SKM-1 treated with dmso at 0.1 percent for 144 hours (cell line): ENCODE results near the gene CALHM2.
"Not testable (repeated sequence)": the region's sequence is repeated elsewhere in the genome, so short reads cannot be mapped to it uniquely, and the experiment has no call there.

Experiments
- DNase-seq: peaks from one replicate; lab custom pipeline; 2025; ENCODE audit not compliant: unreplicated experiment; lab: John Stamatoyannopoulos, UW

CALHM2 gene, protein sequence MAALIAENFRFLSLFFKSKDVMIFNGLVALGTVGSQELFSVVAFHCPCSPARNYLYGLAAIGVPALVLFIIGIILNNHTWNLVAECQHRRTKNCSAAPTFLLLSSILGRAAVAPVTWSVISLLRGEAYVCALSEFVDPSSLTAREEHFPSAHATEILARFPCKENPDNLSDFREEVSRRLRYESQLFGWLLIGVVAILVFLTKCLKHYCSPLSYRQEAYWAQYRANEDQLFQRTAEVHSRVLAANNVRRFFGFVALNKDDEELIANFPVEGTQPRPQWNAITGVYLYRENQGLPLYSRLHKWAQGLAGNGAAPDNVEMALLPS

DNA sequence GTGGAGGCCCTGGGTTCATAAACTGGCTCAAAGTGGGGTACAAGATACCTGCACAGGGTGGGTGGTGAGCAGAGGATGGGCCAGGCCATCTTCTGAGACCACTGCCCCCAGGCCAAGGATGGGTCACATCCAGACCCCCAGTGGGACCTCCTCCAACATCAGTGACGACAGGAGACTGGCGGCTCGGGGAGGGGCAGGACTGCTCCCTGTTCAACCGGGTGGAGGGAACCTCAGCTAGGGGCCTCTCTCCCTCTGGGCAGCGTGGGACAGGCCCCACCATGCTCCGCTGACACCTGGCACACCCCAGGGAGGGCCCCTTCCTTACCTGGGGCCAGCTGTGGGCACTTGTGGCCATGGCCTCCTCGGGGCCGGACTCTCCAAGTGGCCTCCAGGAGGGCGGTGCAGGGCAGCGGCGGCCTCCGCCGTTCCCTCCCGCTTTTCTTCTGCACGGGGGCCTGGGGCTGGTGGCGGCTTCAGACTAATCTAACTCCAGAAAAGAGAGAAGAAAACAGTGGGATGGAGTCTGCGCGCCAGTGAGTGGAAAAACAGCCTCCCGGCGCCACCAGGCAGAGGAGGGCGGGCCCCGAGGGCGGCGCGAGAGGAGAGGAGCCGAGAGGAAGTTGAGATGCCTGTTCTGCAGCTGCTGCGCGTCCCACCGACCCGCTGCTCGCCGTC lies at the start of gene CALHM2:
Gene CALHM2, minus strand, starts transcription at position 540 of the 675 bp plus-strand sequence. CDS start 2,429 bp downstream, outside the sequence.
- peak; percentile 42 for DNase-seq

DNA sequence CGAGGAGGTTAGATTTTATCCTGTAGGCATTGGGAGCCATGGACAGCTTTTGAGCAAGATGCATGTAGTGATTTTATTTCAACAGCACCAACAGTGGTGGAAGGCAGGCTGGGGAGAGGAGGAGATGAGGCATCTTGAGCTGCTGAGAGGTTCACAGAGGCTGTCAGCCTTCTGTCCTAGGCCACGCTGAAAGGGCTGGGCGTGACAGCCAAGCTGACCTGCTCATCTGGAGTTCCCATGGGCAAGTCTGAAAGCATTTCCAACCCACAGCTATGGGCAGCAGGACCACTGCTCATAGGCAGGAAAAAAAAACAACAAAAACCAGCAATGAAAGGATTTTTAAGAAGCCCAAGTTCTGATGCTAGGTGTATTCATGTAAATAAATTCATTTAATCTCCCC lies 49.0 kb upstream of the CALHM2 start:
- no peak for DNase-seq

DNA sequence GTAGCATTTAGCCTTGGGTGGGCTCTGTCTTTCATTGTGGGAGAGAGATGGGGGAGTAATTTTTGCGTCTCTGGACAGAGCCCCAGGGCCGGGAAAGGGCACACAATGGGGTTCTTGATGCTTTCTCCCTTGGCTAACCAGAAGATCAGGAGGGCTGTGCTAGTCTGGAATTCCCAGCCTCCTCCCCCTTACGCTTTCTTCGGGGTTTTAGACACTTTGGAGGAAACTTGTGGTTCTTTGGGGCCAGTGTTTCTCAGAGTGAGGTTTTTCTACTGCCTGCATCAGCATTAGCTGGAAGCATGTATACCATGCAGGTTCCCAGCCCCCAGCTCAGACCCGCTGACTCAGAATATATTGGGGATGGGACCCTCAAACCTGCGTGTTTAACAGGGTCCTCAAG lies 48.3 kb upstream of the CALHM2 start:
- no peak for DNase-seq

DNA sequence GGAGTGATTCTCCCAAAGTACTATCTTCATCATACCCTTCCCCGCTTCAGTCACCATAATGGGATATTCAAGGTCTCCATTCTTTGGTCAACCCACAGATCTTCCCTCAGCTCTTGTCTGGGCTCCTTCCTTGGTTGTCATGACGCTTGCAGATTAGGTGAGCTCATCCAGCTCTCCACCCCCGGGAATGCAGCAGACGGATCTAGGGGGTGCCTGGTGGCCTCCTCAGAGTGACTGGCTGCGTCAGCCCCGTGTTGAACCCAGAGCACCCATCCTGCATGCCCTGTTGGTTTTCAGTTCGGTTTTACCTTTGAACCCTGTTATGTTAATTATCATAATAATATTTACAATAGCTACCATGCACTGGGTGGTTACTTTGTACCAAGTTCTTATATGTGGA lies 47.7 kb upstream of the CALHM2 start:
- DNase-seq, result no peak

DNA sequence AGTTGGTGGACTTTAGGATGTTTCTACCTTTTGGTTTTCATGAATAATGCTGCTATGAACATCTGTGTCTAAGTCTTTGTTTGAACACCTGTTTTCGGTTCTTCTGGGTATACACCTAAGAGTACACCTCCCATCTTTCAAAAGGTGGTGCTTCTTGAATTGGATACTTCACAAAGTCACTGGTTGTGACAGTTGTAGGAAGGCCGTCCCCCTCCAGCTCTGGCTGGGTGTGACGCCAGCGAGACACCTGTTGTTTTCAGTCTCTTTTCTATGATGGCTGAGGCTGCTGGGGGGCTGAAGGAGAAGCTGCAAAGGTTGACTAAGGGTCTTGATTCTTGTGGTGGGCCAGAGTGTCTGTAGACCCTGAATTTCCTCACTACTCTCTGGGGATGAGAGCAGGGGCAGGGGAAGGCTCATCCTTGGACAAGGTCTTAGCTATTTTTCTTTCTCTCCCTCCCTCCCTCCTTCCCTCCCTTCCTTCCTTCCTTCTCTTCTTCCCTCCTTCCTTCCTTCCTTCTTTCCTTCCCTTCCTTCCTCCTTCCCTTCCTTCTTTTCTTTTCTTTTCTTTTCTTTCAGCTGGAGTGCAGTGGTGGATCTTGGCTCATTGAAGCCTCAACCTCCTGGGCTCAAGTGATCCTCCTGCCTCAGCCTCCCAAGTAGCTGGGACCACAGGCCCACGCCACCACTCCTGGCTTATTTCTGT lies 46.9 kb upstream of the CALHM2 start:
- DNase-seq, result no peak

DNA sequence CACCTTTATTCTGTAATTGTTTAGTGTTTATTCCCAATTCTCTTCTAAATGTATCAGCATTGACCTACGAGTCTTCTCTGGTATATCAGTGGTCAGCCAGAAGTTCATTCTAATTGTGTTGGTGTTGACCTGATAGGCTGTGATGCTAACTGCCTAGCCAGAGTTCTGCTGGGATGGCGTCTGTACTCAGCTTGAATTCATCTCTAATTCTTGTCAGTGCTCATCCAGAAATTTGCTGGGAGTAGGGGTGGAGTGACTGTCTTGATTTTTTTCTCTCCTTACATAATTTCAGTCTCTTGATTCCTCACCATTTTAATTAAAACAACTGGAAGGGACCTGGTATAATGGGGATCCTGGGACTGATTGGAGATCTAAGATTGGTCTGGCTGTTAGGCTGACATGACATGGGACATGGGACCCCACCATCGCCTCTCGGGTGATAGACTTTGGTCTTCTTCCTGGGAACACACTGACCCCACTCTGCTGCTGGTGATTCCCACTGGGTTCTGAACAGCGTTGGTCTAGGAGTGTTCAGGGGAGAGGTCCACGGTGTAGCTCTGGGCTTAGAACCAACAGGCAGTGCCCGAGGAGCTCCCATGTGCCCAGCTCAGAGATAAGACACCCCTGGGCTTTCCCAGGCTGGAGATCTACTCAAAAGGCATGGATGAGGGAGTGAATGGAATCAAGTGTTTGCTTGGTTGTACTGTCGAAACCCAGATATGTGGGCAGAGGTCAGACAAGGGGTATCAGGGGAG lies 45.2 kb upstream of the CALHM2 start:
- DNase-seq, result no peak

DNA sequence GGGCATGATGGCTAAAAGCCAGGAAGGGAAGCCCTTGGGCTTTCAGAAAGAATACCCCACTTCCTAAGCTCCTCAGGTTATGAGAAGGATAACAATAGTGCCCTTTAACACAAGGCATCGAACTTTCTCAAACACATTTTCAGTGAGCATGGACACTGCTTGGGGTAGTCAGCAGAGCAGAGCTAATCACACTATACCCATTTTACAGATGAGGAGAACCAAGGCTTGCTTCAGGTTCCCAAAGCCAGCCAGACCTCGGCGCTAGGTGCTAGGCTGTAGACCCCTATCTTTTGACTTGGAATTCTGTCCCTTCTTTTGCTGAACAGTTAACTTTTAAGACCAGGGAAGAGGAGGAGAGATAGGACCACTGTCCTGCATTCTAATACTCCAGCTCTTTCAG lies 43.2 kb upstream of the CALHM2 start:
- DNase-seq, result no peak

DNA sequence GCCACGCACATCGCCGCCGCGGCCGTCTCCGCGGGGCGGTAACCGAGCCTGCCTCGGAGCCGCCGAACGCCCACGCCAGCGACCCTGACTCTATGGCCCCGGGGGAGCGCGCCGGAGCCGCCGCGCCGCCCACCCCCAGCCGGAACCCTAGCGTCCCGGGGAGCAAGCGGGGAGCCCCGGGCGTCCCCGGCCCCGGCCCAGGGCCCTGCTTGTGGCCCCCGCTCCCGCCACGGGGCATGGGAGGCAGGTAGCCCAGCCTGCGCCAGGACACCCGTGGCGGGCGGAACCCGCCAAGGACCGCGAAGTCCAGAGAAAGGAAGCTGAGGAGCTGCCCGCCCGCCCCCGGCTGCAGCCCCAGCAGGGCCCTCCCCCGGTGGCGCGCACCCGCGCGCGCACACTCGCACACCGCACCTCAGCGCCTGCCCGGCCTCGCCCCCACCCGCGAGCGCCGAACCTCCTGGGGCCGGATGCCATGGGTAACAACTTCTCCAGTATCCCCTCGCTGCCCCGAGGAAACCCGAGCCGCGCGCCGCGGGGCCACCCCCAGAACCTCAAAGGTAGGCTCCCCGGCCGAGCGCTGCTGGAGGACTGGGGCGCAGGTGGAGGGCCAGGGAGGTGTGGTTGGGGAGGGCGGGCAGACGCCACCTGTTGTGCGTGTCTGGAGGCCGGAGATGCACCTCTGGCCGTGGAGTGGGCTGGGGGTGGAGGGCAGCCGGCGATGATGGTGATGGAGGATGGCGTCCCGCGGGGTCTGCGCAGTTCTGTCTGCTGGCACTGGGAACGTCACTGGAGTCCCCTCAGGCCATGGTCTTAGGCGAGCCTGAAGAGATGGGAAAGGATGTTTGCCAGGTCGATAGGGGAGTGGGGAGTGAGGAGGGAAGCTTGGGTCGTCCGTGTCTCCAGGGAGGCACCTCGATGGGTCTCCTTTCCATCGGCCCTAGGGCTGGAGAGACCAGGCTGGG lies 42.0 kb upstream of the CALHM2 start:
- no peak for DNase-seq

DNA sequence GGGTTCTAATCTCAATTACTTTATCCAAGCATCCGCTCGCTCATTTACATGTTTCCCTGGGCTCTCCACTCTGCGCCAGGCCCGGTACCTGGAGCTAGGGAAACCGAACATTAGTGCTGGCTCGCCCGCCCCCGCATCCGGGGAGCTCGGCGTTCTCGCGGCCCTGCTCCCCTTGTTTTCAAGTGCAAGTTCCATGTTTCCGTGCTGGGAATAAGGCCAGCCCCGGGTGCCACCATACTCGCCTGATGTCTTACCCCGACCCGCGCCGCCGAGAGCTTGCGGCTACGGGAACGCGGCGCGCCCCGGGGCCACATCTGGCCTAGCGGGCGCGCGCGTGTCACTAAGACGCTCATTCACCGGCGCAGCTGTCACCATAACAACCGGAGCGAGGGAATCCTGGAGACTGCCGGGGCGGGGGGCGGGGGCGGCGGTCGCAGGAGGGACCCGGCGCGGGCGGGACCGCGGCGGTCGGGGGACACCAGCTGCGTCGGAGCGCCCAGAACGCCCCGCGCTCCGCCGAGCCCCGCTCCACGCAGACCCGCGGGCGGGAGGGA lies 41.3 kb upstream of the CALHM2 start, which contains the start of gene NEURL1:
Gene NEURL1, plus strand, starts transcription at position 344 of the 554 bp plus-strand sequence. CDS start 683 bp downstream, outside the sequence.
- no peak for DNase-seq

DNA sequence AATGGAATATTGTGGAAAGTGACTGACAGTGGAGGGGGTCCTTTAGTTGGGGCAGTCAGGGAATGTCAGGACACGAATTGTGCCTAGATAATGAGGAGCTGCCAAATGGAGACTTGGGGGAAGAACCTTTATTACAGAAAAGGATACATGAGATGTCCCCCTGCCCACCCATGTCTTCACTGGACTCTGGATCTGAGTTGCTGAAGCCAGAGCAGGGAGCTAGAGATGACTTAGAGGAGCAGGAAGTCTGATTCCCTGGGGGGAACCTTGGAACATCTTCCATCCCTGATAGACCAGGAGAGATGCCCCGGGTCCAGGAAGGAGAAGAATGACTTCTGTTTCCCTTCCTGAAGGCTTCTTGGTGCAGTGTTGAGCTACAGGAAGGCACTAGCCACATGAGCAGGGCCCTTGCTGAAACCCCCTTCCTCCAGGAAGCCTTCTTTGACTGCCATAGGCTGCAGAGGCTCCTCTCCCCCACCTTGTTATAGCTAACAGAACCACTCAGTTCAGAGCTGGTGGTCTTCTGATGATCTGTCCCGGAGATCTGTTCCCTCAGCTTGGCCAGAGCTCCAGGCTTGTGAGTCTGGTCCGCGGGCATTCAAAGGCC lies 40.6 kb upstream of the CALHM2 start:
- DNase-seq, result no peak

DNA sequence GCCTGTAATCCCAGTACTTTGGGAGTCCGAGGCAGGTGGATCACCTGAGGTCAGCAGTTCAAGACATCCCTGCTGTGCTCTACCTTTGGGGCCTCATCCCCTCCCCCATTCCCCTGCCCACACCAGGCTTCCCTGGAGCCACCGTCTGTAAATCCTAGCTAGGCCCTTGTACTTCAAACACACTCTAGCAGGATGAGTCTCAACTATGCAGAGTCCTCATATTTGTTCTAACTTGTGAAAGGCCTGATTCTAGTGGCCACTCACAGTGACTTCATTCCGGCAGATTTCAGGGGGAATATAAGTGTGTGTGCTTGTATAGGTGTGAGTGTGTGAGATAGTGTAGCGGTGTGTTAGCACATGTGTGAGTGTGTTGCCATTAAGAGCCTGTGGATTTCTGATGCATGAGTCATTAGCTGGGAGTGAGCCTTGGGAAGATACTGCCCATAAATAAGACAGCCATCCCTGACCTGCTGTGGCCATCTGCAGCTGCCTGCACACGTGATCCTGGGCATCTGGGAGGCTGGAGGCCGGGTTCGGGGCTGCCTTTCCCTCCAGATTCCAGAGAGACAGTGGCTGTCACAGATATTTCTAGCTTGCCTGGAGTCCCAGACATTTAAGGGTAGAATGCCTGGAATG lies 39.7 kb upstream of the CALHM2 start:
- DNase-seq, result no peak

DNA sequence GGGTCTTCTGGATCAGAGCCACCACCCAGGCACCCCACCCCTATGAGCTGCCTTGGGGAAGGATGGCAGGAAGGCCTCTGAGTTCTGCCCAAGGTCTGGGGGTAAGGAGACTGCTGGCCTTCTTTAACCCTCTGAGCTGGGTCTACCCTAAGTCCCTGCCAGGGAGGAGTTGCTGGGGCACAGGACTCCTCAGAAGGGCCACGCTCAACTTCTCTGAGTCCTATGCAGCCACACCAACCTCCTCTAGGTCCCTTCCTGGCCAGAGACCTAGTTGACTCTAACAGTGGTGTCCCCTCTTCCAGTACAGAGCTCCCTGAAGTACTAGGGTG lies 38.8 kb upstream of the CALHM2 start:
- DNase-seq, result no peak

DNA sequence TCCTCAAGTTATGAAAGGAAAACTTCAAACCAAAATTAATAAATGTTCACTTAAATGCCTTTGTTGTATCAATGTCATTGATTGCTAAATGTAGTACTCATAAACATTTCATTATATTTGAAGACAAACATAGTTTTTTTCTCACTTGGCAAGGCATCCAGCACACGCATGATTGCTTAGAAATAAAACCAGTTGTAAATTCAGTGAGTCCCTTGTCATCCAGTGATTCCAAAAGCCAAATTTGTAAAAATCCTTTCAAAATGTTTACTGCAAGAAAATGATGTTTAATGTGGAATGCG lies 35.2 kb upstream of the CALHM2 start:
- no peak for DNase-seq

DNA sequence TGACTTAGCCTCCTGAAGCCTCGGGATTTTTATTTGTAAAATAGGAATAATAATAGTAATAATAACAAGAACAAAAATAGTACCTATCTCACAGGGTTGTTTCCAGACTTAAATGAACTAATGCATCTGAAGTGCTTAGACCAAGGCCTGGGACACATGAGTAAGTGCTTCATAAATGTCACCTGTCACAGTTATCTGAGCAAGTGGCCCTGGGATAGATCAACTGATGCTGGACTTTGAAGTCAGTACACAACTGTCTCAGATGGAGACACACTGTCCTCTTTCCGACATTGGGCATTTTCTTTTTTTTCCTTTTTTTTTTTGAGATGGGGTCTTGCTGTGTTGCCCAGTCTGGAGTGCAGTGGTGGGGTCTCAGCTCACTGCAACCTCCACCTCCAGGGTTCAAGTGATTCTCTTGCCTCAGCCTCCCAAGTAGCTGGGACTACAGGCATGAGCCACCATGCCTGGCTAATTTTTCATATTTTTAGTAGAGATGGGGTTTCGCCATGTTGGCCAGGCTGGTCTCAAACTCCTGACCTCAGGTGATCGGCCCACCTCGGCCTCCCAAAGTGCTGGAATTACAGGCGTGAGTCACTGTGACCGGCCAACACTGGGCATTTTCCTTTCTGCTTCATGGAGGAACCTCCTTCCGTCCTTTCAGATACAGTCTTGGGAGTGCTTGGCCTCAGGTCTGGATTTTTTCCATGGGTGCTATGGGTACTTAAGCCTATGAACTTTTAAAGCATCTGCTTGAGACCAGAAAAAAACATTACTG lies 34.7 kb upstream of the CALHM2 start:
- DNase-seq, result not testable (repeated sequence)

DNA sequence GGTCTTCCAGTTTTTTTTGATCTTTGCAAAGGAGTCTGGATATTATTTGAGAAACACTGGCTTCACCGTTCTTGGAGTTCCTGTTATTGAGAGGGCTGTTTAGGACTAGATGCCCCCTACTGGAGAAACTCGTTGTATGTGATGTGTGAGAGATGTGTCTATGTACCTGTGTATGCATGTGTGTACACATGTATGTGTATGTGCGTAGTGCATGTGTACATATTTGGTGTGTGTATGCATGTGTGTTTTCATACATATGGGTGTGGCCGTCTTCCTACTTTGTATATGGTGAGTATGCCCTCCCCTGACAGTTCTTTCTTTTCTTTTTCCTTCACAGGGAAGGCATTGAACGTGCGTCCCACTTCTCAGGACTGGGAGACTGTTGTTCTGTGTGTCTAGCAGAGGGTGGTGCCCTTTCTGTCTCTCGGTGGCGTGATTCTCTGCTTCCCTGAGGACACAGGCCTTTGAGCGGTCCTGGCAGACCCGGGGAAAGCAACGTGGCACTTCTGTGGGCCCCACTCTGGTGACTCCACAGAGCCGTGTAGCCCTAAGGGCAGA lies 29.9 kb upstream of the CALHM2 start:
- peak; percentile 84 for DNase-seq

DNA sequence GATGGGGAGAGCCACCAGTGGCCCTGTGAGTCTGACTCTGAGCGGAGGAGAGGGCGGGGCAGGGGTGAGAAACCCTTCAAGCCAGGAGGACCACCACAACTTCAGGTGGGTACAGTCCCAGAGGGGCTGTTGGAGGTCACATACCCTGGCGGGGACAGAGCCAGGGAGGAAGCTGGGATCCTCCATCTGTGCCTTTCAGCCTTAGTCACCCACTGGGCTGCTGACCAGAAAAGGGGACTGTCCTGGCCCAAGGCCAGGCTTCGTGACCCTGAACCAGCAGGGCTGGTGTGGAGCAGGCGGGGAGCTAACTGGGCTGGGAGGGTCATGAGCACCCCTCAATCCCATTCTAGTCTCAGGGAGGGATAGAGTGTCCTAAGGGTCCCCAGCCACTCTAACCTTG lies 28.4 kb upstream of the CALHM2 start:
- DNase-seq, result no peak

DNA sequence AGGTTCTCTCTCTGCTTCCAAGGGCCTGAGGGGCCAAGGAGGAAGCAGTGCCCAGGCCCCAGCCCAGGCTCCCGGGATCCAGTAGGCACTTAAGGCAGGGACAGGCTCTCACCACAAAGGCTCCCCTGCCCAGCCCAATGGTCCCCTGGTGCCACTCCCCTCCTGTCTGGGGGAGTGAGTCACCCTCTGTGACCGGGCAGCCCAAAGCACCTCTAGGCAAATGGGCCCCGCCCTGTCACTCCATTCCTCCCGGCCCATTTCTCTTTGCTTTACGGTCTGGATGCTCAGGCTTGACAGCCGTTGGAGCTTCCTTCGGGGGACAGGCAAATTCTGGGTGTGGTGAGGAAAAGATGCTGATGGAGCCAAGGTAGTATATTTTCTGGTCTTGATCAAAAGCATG lies 27.0 kb upstream of the CALHM2 start, which contains the start of gene CALHM3:
Gene CALHM3, minus strand, starts transcription at position 106 of the 400 bp plus-strand sequence. CDS start 208 bp downstream, outside the sequence.
- DNase-seq, result no peak

DNA sequence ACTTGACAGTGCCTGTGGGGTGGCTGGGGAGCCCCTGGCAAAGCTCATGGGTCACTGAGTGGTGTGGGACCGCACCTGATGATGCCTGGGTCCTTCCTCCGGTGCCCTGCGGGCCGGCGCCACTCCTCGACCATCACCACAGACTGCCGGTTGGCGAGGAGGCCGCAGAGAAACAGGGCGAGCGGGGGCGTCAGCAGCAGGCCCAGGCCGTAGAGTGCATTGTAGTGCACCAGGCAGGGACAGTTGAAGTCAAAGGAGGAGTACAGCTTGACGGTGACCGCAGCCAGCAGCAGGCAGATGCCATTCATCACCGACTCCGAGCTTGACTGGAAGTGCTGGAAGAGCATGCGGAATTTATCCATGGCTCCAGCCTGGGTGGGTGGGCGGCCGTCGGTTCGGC lies 26.5 kb upstream of the CALHM2 start:
- no peak for DNase-seq
